ENCODE measurements around the gene UPK2.
"Not testable (repeated sequence)": the region's sequence is repeated elsewhere in the genome, so short reads cannot be mapped to it uniquely, and the experiment has no call there.

The UPK2 gene

DNA sequence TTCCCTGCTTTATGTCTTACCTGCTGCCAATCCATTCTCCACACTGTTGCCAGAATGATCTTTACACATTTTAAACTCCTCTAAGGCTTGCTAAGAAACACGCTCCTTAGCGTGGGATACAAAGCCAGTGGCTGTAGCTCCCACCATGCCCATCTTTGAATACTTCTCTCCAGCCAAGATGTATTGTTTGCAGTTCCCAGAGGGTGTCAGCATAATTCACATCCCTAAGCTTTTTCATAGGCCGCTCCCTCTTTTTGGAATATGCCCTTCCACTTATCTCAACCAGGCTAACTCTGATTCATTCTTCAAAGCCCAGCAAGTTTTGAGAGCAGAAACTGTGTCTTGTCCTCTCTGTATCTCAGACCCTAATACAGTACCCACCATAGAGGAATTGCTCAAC, 8.1 kb upstream of the UPK2 start:
- Histone ChIP-seq H4K20me1 (ENCODE audit: insufficient read depth) (no peaks in the 10 kb centered on the region), H3K4me3 (IDR thresholded peaks at IDR 0.05; ENCODE audit: insufficient read depth, low read depth, low read length) (no peak overlapping the region), H3K27me3 (ENCODE audit: insufficient read depth, low read depth) (no peaks in the 10 kb centered on the region), H3K9ac (no peak overlapping the region), H3K36me3 (ENCODE audit: insufficient read depth) (no peaks in the 10 kb centered on the region), H3K4me2 (no peak overlapping the region), H3K79me2 (ENCODE audit: insufficient read depth, low read depth) (no peaks in the 10 kb centered on the region), H3K4me1 (ENCODE audit: low read depth, poor library complexity, severe bottlenecking) (no peaks in the 10 kb centered on the region), H3K27ac (no peak overlapping the region), H2AFZ (ENCODE audit: low read depth) (no peak overlapping the region)
- TF ChIP-seq, protein P1, sequence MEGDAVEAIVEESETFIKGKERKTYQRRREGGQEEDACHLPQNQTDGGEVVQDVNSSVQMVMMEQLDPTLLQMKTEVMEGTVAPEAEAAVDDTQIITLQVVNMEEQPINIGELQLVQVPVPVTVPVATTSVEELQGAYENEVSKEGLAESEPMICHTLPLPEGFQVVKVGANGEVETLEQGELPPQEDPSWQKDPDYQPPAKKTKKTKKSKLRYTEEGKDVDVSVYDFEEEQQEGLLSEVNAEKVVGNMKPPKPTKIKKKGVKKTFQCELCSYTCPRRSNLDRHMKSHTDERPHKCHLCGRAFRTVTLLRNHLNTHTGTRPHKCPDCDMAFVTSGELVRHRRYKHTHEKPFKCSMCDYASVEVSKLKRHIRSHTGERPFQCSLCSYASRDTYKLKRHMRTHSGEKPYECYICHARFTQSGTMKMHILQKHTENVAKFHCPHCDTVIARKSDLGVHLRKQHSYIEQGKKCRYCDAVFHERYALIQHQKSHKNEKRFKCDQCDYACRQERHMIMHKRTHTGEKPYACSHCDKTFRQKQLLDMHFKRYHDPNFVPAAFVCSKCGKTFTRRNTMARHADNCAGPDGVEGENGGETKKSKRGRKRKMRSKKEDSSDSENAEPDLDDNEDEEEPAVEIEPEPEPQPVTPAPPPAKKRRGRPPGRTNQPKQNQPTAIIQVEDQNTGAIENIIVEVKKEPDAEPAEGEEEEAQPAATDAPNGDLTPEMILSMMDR (conservative IDR thresholded peaks at IDR 0.05; ENCODE audit: low read depth, low read length) = no peak

DNA sequence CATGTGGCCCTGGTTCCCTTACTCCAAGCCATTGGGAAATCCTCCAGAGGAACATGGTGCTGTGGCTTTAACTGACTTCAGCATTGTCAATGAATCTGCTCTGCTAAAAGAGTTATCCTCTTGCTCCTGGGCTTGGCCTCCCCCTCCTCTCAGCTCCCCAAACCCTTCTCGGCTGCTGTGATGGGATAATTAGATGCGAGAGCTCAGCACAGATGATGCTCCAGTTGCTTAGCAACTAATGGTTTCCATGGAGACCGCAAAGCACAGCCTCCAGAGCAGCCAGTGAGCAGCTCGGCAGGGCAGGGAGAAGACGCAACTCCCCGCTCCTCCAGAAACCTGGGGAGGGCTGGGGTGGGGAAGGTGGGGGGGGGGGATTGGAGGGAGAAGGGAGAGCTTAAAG, 2.8 kb upstream of the UPK2 start:
- Histone ChIP-seq H3K4me3 (IDR thresholded peaks at IDR 0.05; ENCODE audit: insufficient read depth, low read depth, low read length) (no peak overlapping the region), H3K79me2 (ENCODE audit: insufficient read depth, low read depth) (no peaks in the 10 kb centered on the region), H2AFZ (ENCODE audit: low read depth) (no peak overlapping the region), H3K36me3 (ENCODE audit: insufficient read depth) (no peaks in the 10 kb centered on the region), H3K27ac (no peak overlapping the region), H3K4me1 (ENCODE audit: low read depth, poor library complexity, severe bottlenecking) (no peaks in the 10 kb centered on the region), H3K9ac (no peak overlapping the region), H3K4me2 (no peak overlapping the region), H4K20me1 (ENCODE audit: insufficient read depth) (no peaks in the 10 kb centered on the region), H3K27me3 (ENCODE audit: insufficient read depth, low read depth) (no peaks in the 10 kb centered on the region)
- TF ChIP-seq, protein P1 (conservative IDR thresholded peaks at IDR 0.05; ENCODE audit: low read depth, low read length) = no peak

DNA sequence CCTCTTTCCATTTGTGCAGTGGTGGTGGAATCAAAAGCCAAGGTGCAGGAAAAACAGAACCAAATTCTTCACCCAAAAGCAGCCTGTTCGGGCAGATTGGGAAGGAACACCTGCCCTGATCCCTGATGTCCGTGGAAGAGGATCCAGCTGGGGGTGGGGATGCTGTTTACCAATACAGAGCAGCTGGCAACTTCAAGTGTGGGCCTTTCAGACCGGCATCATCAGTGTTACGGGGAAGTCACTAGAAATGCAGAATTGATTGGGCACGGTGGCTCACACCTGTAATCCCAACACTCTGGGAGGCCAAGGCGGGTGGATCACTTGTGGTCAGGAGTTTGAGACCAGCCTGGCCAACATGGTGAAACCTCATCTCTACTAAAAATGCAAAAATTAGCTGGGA, 2.1 kb upstream of the UPK2 start:
- H2AFZ ChIP-seq (ENCODE audit: low read depth); H3K79me2 ChIP-seq (ENCODE audit: insufficient read depth, low read depth); H3K4me2 ChIP-seq; H4K20me1 ChIP-seq (ENCODE audit: insufficient read depth); H3K4me3 ChIP-seq (IDR thresholded peaks at IDR 0.05; ENCODE audit: insufficient read depth, low read depth, low read length); H3K9ac ChIP-seq; H3K27me3 ChIP-seq (ENCODE audit: insufficient read depth, low read depth); H3K4me1 ChIP-seq (ENCODE audit: low read depth, poor library complexity, severe bottlenecking); H3K36me3 ChIP-seq (ENCODE audit: insufficient read depth); H3K27ac ChIP-seq: not testable (repeated sequence)

DNA sequence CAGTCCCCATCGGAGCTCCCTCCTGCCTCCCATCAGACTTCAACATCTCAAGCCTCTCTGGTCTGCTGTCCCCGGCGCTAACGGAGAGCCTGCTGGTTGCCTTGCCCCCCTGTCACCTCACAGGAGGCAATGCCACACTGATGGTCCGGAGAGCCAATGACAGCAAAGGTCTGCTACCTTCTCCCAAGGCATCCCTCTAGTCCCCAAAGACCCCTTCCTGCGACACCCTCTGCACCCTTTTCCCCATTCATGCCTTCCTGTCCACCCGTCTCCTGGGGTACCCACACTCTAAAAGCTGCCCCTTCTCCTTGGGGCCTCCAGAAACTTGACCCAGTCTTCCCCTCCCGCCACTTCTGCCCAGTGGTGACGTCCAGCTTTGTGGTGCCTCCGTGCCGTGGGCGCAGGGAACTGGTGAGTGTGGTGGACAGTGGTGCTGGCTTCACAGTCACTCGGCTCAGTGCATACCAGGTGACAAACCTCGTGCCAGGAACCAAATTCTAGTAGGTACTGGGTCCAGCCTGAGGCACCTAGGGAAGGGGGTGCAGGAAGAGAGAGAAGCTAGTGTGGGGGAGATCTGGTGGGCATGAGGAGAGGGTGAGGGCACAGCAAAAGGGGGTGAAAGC, 860 bp downstream of the UPK2 start:
- TF ChIP-seq, protein P1 (conservative IDR thresholded peaks at IDR 0.05; ENCODE audit: low read depth, low read length) = peak; percentile 19; the same call in 1 of the 2 replicates
- Histone ChIP-seq H3K4me2 (no peak overlapping the region), H3K27me3 (ENCODE audit: insufficient read depth, low read depth) (no peaks in the 10 kb centered on the region), H3K4me1 (ENCODE audit: low read depth, poor library complexity, severe bottlenecking) (no peaks in the 10 kb centered on the region), H3K79me2 (ENCODE audit: insufficient read depth, low read depth) (no peaks in the 10 kb centered on the region), H3K9ac (no peak overlapping the region), H3K36me3 (ENCODE audit: insufficient read depth) (no peaks in the 10 kb centered on the region), H3K4me3 (IDR thresholded peaks at IDR 0.05; ENCODE audit: insufficient read depth, low read depth, low read length) (no peak overlapping the region), H2AFZ (ENCODE audit: low read depth) (no peak overlapping the region), H3K27ac (no peak overlapping the region), H4K20me1 (ENCODE audit: insufficient read depth) (no peaks in the 10 kb centered on the region)

DNA sequence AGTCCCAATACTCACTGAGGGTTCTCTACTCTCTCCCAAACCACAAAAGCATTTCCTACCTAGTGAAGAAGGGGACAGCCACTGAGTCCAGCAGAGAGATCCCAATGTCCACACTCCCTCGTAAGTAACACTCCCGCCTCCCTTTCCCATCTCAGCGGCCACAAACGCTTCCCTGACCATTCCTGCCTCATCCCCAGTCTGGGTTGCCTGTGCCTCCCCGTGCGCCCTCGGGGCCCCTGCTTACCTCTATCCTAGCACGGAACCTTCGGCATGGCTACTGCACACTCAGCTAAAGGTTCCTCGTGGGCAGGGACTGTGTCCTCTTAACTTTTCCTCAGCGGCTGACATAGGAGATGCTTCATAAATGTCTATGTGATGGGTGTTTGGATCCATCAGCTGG, 1.5 kb downstream of the UPK2 start:
- H3K4me1 ChIP-seq (ENCODE audit: low read depth, poor library complexity, severe bottlenecking) = no peaks in the 10 kb centered on the region
- H3K79me2 ChIP-seq (ENCODE audit: insufficient read depth, low read depth) = no peaks in the 10 kb centered on the region
- H2AFZ ChIP-seq (ENCODE audit: low read depth) = no peak overlapping the region
- H3K9ac ChIP-seq = no peak overlapping the region
- H3K27ac ChIP-seq = no peak overlapping the region
- no peak overlapping the region for H3K4me3 ChIP-seq (IDR thresholded peaks at IDR 0.05; ENCODE audit: insufficient read depth, low read depth, low read length)
- TF ChIP-seq, protein P1 (conservative IDR thresholded peaks at IDR 0.05; ENCODE audit: low read depth, low read length) = no peak
- H4K20me1 ChIP-seq (ENCODE audit: insufficient read depth) = no peaks in the 10 kb centered on the region
- H3K4me2 ChIP-seq = no peak overlapping the region
- H3K36me3 ChIP-seq (ENCODE audit: insufficient read depth) = no peaks in the 10 kb centered on the region
- H3K27me3 ChIP-seq (ENCODE audit: insufficient read depth, low read depth) = no peaks in the 10 kb centered on the region

Measured in KMS-11 (cell line).